MM.1S (cell line): Measurements from ENCODE around the gene TMEM59.

Source experiments
- DNase-seq: peaks from one replicate; pipeline ENCODE4 v3.0.0-alpha.2; 2015
- H2AFZ ChIP-seq: fragments of 300-600 bp; sonication (generic); 2 replicates; pipeline ENCODE4 v1.6.0; 2016; ENCODE audit warnings: antibody characterized with exemption, low read length
- H3F3A ChIP-seq: fragments of 300-600 bp; sonication (generic); 2 replicates; pipeline ENCODE4 v1.6.1; 2016; ENCODE audit warnings: mild to moderate bottlenecking, antibody characterized with exemption, low read length, moderate library complexity, mixed read lengths; ENCODE audit not compliant: insufficient read depth
- H3K27ac ChIP-seq: fragments of 300-600 bp; sonication (generic); 2 replicates; pipeline ENCODE4 v1.5.1; 2016; ENCODE audit warnings: mild to moderate bottlenecking, low read length
- H3K27me3 ChIP-seq: fragments of 300-600 bp; sonication (generic); replicated peaks from 2 replicates; pipeline ENCODE4 v1.6.0; 2016; ENCODE audit warnings: low read length; ENCODE audit not compliant: insufficient read depth
- H3K36me3 ChIP-seq: fragments of 300-600 bp; sonication (generic); replicated peaks from 2 replicates; pipeline ENCODE4 v1.6.1; 2016; ENCODE audit warnings: mild to moderate bottlenecking, low read length, mixed read lengths; ENCODE audit not compliant: insufficient read depth
- H3K4me1 ChIP-seq: fragments of 300-600 bp; sonication (generic); 2 replicates; pipeline ENCODE4 v1.6.1; 2016; ENCODE audit warnings: low read length, mixed read lengths
- H3K4me2 ChIP-seq: fragments of 300-600 bp; sonication (generic); 2 replicates; pipeline ENCODE4 v1.6.0; 2016; ENCODE audit warnings: low read depth, low read length
- H3K4me3 ChIP-seq: fragments of 300-600 bp; sonication (generic); 2 replicates; pipeline ENCODE4 v1.5.1; 2016; ENCODE audit warnings: low read length, mixed read lengths
- H3K79me2 ChIP-seq: fragments of 300-600 bp; sonication (generic); 2 replicates; pipeline ENCODE4 v1.6.1; 2016; ENCODE audit warnings: mixed run types, low read length, mixed read lengths
- H3K9ac ChIP-seq: fragments of 300-600 bp; sonication (generic); 2 replicates; pipeline ENCODE4 v1.6.1; 2016; ENCODE audit warnings: low read length, mixed read lengths
- H3K9me2 ChIP-seq: fragments of 300-600 bp; sonication (generic); replicated peaks from 2 replicates; pipeline ENCODE4 v1.6.1; 2016; ENCODE audit warnings: mild to moderate bottlenecking, low read length, mixed read lengths; ENCODE audit not compliant: insufficient read depth
- H3K9me3 ChIP-seq: fragments of 300-600 bp; sonication (generic); replicated peaks from 2 replicates; pipeline ENCODE4 v1.6.1; 2016; ENCODE audit warnings: mild to moderate bottlenecking, low read length, mixed read lengths; ENCODE audit not compliant: insufficient read depth
- H4K20me1 ChIP-seq: fragments of 300-600 bp; sonication (generic); 2 replicates; pipeline ENCODE4 v1.6.1; 2016; ENCODE audit warnings: mild to moderate bottlenecking, low read length, moderate library complexity, mixed read lengths; ENCODE audit not compliant: insufficient read depth
- EZH2 ChIP-seq: fragments of 300-600 bp; sonication (generic); optimal IDR thresholded peaks from 2 replicates; pipeline ENCODE3; 2017; ENCODE audit warnings: low read depth, mild to moderate bottlenecking, antibody characterized with exemption, low read length, mixed read lengths
- EZH2phosphoT487 ChIP-seq: fragments of 300-600 bp; sonication (generic); IDR thresholded peaks from 2 replicates; pipeline ENCODE4 v1.6.1; 2018; ENCODE audit warnings: antibody characterized with exemption, low read length
- TF ChIP-seq, protein P1 (sequence below): fragments of 300-600 bp; sonication (generic); IDR thresholded peaks from 2 replicates; pipeline ENCODE4 v1.5.1; 2016; ENCODE audit warnings: antibody characterized with exemption, low read length, mixed read lengths

TMEM59 gene

DNA sequence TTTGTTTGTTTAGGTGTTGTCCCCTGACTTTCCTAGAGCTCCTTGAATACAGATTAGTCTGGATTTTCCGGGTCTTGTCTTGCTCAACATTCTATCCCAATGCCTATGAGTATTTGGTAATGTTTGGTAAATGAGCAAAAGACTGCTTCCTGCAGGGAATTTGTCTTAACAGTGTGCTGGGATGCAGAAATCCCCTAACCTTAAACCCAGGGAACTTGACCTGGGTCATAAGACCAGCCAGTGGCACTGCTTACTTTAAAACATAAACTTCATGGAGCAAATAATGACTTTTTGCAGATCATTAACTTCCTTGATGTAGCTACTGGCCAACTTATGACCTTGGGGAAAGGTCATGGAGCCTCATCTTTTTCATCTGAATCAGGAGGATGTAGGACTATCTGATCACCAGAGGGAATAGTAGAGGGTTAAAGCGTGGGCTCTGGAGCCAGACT is 27.6 kb upstream of the TMEM59 start:
- Histone ChIP-seq H3K9me2 (no peaks in the 10 kb centered on the region), H3K4me2 (no peak overlapping the region), H4K20me1 (no peaks in the 10 kb centered on the region), H3K9me3 (no peaks in the 10 kb centered on the region), H3K27me3 (no peaks in the 10 kb centered on the region), H3F3A (no peaks in the 10 kb centered on the region), H3K4me1 (no peaks in the 10 kb centered on the region), H3K79me2 (no peaks in the 10 kb centered on the region), H3K36me3 (no peaks in the 10 kb centered on the region), H2AFZ (no peak overlapping the region), H3K9ac (no peak overlapping the region), H3K4me3 (no peak overlapping the region), H3K27ac (no peak overlapping the region)
- no peak for DNase-seq
- no peak for TF ChIP-seq EZH2
- TF ChIP-seq EZH2phosphoT487 = no peak
- TF ChIP-seq, protein P1, sequence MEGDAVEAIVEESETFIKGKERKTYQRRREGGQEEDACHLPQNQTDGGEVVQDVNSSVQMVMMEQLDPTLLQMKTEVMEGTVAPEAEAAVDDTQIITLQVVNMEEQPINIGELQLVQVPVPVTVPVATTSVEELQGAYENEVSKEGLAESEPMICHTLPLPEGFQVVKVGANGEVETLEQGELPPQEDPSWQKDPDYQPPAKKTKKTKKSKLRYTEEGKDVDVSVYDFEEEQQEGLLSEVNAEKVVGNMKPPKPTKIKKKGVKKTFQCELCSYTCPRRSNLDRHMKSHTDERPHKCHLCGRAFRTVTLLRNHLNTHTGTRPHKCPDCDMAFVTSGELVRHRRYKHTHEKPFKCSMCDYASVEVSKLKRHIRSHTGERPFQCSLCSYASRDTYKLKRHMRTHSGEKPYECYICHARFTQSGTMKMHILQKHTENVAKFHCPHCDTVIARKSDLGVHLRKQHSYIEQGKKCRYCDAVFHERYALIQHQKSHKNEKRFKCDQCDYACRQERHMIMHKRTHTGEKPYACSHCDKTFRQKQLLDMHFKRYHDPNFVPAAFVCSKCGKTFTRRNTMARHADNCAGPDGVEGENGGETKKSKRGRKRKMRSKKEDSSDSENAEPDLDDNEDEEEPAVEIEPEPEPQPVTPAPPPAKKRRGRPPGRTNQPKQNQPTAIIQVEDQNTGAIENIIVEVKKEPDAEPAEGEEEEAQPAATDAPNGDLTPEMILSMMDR = no peak

DNA sequence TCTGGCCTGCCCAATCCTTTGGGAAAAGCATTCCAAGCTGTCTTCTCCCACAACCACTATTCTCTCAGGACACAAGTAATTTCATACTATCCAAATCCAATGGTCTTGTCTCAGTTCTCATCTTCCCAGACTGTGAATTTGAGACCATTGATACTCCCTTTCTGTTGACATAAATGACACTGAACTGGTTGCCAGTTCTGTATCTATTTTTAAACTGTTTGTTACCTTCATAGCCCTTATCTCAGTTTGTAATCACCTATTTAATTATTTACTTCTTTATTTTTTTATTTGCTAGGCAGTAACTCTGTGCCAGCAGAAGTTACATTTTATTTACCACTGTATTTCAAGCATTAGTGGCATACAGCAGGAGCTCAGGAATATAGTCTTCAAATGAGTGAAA is 24.4 kb upstream of the TMEM59 start:
- no peak for TF ChIP-seq EZH2
- TF ChIP-seq EZH2phosphoT487 = no peak
- TF ChIP-seq, protein P1 = no peak
- Histone ChIP-seq H3K9ac (no peak overlapping the region), H3K27me3 (no peaks in the 10 kb centered on the region), H3K79me2 (no peaks in the 10 kb centered on the region), H2AFZ (no peak overlapping the region), H3K9me3 (no peaks in the 10 kb centered on the region), H3K4me1 (no peaks in the 10 kb centered on the region), H4K20me1 (no peaks in the 10 kb centered on the region), H3K36me3 (no peaks in the 10 kb centered on the region), H3K4me2 (no peak overlapping the region), H3K4me3 (no peak overlapping the region), H3F3A (no peaks in the 10 kb centered on the region), H3K27ac (no peak overlapping the region), H3K9me2 (no peaks in the 10 kb centered on the region)
- DNase-seq = no peak

- H3K4me3 ChIP-seq = no peak overlapping the region
- H3K9me3 ChIP-seq = no peaks in the 10 kb centered on the region
- H3K4me2 ChIP-seq = no peak overlapping the region
- no peak overlapping the region for H3K27ac ChIP-seq
- no peaks in the 10 kb centered on the region for H3K36me3 ChIP-seq
- H3K9me2 ChIP-seq = no peaks in the 10 kb centered on the region
- no peaks in the 10 kb centered on the region for H3K27me3 ChIP-seq
- H3F3A ChIP-seq = no peaks in the 10 kb centered on the region
- H3K4me1 ChIP-seq = no peaks in the 10 kb centered on the region
- H3K79me2 ChIP-seq = no peaks in the 10 kb centered on the region
- peak; percentile 70 for DNase-seq
- H2AFZ ChIP-seq = no peak overlapping the region
- TF ChIP-seq, protein P1 = peak; percentile 93
- TF ChIP-seq EZH2phosphoT487 (no peak), EZH2 (no peak)
- no peak overlapping the region for H3K9ac ChIP-seq
- H4K20me1 ChIP-seq = no peaks in the 10 kb centered on the region
Observed at GRCh38 chr1:54070171-54070837, 17.3 kb upstream of the TMEM59 start.
